Heart left ventricle (tissue), 13 donors: ENCODE measurements around the gene LNP1.

ENCODE experiments used
- CTCF ChIP-seq, 12 donors: fragments of 200-600 bp; sonication (generic) in 4 of 12; IDR thresholded peaks; one replicate each; pipeline versions ENCODE4 v1.5.0 to v1.8.0; 2018 to 2022; ENCODE audit warnings: antibody characterized with exemption in 12 of 12, mild to moderate bottlenecking in 5 of 12
- POLR2A ChIP-seq, 2 donors: fragments of 450-650 bp; IDR thresholded peaks; one replicate each; pipeline ENCODE4 v1.6.1; 2017; ENCODE audit warnings: antibody characterized with exemption in 2 of 2, mild to moderate bottlenecking in 2 of 2, moderate library complexity in 2 of 2
- donor health status: ischemic (EF 13 %, LVEDD 7.1; RV severe dilation, severe dysfunction).
- donor health status: DM: no; HTN: yes; CAD: no.
- donor health status: DM: no; HTN: no; CAD: no.
- donor health status: ischemic (EF 25% LVEDD 6.9; RV normal size, moderate dysfunction).
- donor health status: ischemic (EF 25% LVEDD 5.7; RV mildly dilated, moderate dysfunction).
- donor health status: ischemic (EF 35%, LVEDD 5.7; RV mildly dilated, moderate dysfunction).
- donor health status: nonischemic (EF 11% LVEDD 7.7; RV severe dilation, severe dysfunction).
- donor health status: DM: yes; HTN: yes; CAD: no.
- donor health status: PGD.
- donor health status: ischemic (EF 29% LVEDD 5.4; RV normal size, mild dysfunction).
- donor health status: nonischemic (EF 23%, LVEDD 6.1; RV moderate dilation, normal function).

- TF ChIP-seq CTCF (IDR thresholded peaks at IDR 0.05) = no peak
- no peak for TF ChIP-seq POLR2A (IDR thresholded peaks at IDR 0.05)
Measured at GRCh38 chr3:100436951-100437350, 35.6 kb downstream of the LNP1 start.
